ENCODE data around the gene IFI27L1.

The IFI27L1 gene

GRCh38 chr14:94081386-94081820, 293 bp downstream of the IFI27L1 start:
- ATAC-seq = peak; percentile 22 to 29

- no peak for ATAC-seq
Observed at GRCh38 chr14:94087891-94088290, 6.8 kb downstream of the IFI27L1 start.

- no peak for ATAC-seq
Observed at GRCh38 chr14:94088516-94088915, 7.4 kb downstream of the IFI27L1 start.

- ATAC-seq = no peak
Observed at GRCh38 chr14:94089479-94089878, 8.4 kb downstream of the IFI27L1 start.

GRCh38 chr14:94093418-94093817, 12.3 kb downstream of the IFI27L1 start:
- ATAC-seq = no peak

GRCh38 chr14:94097091-94097490, 16.0 kb downstream of the IFI27L1 start:
- ATAC-seq = no peak

GRCh38 chr14:94098326-94098992, 17.3 kb downstream of the IFI27L1 start:
- no peak for ATAC-seq

- ATAC-seq = no peak
Observed at GRCh38 chr14:94099006-94099405, 17.9 kb downstream of the IFI27L1 start.

- no peak for ATAC-seq
Observed at GRCh38 chr14:94100847-94101246, 19.7 kb downstream of the IFI27L1 start.

- ATAC-seq = no peak
Observed at GRCh38 chr14:94101748-94102147, 20.6 kb downstream of the IFI27L1 start.

GRCh38 chr14:94102768-94103482, 21.8 kb downstream of the IFI27L1 start:
- no peak for ATAC-seq

- no peak for ATAC-seq
Observed at GRCh38 chr14:94103554-94104150, 22.5 kb downstream of the IFI27L1 start.

GRCh38 chr14:94104731-94105130, 23.6 kb downstream of the IFI27L1 start:
- no peak for ATAC-seq

- no peak for ATAC-seq
Observed at GRCh38 chr14:94109915-94110250, 28.8 kb downstream of the IFI27L1 start.

- ATAC-seq = no peak
Observed at GRCh38 chr14:94110552-94111181, 29.6 kb downstream of the IFI27L1 start, which contains the start of gene IFI27. IFI27 (plus strand) TSS chr14:94110736.

GRCh38 chr14:94111276-94112095, 30.4 kb downstream of the IFI27L1 start:
- no peak for ATAC-seq

GRCh38 chr14:94112513-94113063, 31.5 kb downstream of the IFI27L1 start:
- no peak for ATAC-seq

GRCh38 chr14:94113073-94113472, 32.0 kb downstream of the IFI27L1 start:
- ATAC-seq = no peak

- no peak for ATAC-seq
Observed at GRCh38 chr14:94113490-94113889, 32.4 kb downstream of the IFI27L1 start.

GRCh38 chr14:94113908-94114588, 32.9 kb downstream of the IFI27L1 start:
- no peak for ATAC-seq

GRCh38 chr14:94114589-94115057, 33.5 kb downstream of the IFI27L1 start:
- no peak for ATAC-seq

All from activated CD4-positive, CD25-positive, alpha-beta regulatory T cell treated with anti-CD3 and anti-CD28 coated beads, Interleukin-2, amount 50 U/mL, for 24 hours (primary cell).